HPDE6-E6E7 (cell line): ENCODE data around the gene ZNF609.
A peak's percentile ranks its signal among the peaks of the same experiment; 100 is the strongest.
"Not testable (repeated sequence)": the region's sequence is repeated elsewhere in the genome, so short reads cannot be mapped to it uniquely, and the experiment has no call there.

ENCODE experiments used
- DNase-seq: peaks from one replicate; pipeline ENCODE4 v3.0.0; 2011; ENCODE audit warnings: missing footprints; ENCODE audit errors: extremely low spot score

ZNF609 gene

DNA sequence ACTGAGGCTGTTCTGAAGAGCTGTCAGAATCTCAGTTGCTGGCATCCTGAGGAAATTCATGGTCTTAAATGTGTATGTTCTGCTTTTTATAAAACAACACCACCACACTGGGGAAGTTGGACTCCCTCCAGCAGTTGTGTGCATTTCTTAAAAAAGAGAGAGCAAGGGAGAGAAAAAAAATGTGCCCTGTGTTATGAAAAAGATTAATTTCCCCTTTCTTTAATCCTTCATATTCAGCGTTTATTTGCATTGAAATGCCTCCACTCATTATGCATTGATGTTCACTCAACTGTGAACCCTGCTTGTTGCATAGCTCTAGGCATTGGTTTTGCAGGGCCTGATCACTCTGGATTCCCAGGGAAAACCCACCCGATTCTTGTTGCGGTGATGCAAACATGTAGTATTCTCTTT, 4.4 kb upstream of the ZNF609 start:
- no peak for DNase-seq

GRCh38 chr15:64456634-64457108, 3.7 kb upstream of the ZNF609 start:
- no peak for DNase-seq

- no peak for DNase-seq
Observed at GRCh38 chr15:64459066-64459781, 1.2 kb upstream of the ZNF609 start.

DNA sequence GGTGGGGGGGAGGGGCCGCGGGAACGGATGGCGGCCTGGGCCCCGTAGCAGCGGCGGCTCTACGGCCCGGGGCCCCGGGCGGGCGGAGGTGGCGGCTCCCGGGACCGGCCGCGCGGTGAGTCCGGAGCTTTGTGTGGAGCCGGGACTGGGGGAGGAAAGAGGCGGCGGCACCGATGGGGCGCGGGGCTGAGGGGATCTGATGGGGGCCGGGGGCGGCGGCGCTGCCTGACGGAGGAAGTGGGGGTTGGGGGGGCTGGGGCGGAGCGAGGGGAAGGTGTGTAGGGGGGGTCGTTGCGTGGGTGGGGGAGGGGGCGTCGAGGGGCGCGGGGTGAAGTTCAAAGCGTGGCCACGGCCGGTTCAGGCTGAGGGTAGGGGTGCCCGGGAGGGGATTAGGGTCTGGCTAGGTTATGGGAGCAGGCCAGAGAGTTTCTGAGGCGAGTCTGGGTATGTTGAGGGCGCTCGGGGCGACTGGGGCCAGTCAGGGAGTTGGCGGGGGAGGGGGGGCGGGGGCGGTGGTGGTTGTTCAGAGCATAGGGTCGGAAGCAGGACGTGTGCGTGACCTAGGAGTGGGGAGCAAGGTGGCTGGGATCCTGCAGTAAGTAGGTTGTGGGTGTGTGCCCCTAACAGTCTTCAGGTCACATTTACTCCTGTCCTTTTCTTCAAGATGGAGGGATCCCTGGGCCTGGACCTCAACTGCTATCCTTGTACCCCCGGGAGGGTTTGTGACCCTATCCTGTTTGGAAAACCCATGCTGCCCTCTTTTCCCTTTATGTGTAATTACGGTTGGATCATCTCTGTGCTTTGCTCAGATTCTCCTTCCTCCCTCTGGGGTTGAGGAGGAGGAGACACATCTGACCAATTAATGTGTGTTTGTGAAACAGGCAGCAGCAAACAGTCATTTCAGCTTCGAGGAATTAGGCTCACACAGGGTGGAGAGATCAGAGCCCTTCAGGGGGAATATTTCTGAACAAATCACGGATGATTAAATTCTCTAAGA, 644 bp downstream of the ZNF609 start:
- peak; percentile 64 for DNase-seq

- peak; percentile 21 for DNase-seq
Observed at GRCh38 chr15:64461721-64462162, 1.4 kb downstream of the ZNF609 start.

- DNase-seq = no peak
Observed at GRCh38 chr15:64462492-64462891, 2.1 kb downstream of the ZNF609 start.

- DNase-seq = no peak
Observed at GRCh38 chr15:64464276-64465005, 4.1 kb downstream of the ZNF609 start.

DNA sequence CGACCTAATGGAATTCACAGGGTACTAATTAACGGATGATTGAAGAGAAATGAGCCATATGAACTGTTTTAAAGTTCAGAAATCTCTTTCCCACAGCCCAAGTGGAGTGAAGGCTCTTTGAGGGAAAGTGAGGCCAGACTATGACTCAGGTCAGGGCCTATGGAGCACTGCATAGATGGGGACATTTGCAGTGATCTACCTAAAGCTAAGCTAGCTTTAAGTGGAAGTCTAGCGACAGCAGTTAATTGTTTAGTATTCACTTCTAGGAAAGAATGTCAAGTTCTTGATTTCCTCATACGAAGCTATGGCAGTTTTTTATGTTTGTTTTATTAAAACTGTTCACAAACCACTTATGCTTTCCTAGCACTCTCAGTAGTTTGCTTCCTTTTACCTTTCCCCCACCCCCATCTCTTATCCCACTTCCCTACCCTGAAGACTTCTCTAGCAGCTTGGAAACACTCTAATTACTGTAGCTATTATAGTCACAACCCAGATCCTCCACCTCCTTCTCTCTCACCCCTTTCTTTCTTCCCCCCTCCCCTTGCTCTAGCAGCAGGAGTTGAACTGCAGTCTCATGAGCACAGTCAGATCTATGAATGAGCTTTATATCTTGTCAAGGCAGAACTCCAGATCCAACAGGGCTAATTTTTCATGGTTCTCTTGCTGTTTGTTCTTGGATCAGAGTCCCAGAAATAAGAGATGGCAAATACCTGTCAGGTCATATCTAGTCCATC, 6.2 kb downstream of the ZNF609 start:
- no peak for DNase-seq

DNA sequence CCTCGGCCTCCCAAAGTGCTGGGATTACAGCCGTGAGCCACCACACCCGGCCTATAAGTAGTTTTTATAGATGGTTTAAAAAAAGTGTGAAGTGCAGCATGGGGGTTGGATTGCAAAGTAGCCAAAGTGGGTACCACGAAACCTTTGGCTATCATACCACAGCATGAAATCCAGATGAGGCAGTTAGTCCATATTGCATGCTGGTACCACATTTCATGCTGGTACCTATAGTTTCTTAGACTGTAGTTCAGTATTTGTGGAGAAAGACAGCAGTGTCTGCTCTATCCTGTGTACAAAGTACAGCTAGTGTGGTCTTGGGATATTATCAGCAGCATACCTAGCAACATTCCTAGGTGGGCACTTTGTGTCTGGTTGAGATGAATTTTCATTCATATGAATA, 11.8 kb downstream of the ZNF609 start:
- no peak for DNase-seq

GRCh38 chr15:64474846-64475245, 14.5 kb downstream of the ZNF609 start:
- no peak for DNase-seq

DNA sequence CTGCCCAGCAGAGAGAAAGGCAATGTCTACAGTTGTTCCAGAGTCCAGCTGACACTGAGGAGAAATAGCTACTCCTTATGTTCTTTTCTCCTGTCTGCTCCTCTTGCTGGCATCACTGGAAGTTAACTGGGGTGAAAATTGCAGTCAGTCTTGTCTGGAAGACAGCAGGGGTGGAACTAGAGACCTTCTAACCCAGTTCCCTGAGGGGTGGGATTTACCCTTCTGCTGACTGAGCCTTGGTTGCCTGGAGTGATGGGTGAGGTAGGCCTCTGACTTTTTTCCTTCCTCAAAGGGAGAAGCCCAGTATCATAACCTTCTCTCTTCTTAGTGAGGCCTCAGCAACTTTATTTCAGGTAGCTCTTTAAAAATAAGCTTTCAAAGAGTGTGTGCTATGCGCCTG, 16.2 kb downstream of the ZNF609 start:
- no peak for DNase-seq

- no peak for DNase-seq
Observed at GRCh38 chr15:64478863-64479262, 18.5 kb downstream of the ZNF609 start.

DNA sequence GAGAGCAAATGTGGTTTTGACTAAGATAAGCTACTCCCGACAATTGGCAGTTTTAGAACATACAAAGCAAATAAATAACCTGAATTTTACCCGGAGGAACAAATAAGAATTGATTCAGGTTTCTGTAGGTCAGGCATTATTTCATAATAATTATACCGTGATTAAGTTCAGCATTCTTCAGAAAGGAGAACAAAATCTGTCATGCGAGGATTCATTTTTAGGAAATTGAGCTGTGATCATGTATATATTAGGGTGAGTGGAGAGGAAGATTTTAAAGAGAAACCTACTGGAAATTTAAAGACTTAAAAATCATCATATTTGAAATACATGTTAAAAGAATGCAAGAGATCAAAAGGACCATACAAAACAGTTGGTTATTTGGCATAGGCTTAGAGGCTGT, 20.5 kb downstream of the ZNF609 start:
- no peak for DNase-seq

DNA sequence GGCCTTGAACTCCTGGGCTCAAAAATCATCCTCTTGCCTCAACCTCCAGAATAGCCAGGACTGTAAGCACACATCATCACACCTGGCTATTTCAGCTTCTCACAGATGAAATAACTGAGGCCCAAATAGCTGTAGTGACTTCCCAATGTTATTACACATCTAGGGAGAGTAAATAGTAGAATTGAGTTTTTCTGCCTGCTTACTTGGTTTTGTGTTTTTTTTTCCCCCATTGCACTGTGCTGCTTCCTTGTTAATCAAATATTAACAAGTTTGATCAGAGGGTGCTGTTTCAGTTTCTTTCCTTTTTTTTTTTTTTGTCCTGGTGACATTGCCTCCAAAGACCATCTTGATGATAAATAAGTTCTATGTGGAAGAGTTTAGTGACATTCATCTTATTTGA, 23.4 kb downstream of the ZNF609 start:
- no peak for DNase-seq

GRCh38 chr15:64485796-64486195, 25.4 kb downstream of the ZNF609 start:
- DNase-seq = no peak

- no peak for DNase-seq
Observed at GRCh38 chr15:64490598-64491259, 30.4 kb downstream of the ZNF609 start.

DNA sequence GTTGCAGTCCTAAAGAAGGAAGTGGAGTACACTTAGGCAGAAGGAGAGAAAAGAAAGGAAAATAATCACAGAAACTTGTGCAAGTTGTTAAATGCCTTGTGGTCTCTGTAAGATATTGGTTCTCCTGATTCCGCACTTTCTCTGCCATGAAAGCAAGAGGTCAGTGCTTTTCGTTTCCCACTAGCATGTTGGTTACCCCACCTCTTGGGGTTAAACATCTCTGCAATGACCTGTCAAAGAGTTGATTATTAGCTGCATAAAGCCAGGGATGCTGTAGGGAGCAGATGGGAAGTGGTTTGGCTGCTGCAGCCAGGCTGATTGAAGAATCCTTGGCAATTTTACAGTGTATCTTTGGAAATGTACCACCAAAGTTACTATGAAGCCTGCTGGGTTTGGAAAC, 33.3 kb downstream of the ZNF609 start:
- DNase-seq = no peak

- not testable (repeated sequence) for DNase-seq
Observed at GRCh38 chr15:64495968-64496367, 35.6 kb downstream of the ZNF609 start.

DNA sequence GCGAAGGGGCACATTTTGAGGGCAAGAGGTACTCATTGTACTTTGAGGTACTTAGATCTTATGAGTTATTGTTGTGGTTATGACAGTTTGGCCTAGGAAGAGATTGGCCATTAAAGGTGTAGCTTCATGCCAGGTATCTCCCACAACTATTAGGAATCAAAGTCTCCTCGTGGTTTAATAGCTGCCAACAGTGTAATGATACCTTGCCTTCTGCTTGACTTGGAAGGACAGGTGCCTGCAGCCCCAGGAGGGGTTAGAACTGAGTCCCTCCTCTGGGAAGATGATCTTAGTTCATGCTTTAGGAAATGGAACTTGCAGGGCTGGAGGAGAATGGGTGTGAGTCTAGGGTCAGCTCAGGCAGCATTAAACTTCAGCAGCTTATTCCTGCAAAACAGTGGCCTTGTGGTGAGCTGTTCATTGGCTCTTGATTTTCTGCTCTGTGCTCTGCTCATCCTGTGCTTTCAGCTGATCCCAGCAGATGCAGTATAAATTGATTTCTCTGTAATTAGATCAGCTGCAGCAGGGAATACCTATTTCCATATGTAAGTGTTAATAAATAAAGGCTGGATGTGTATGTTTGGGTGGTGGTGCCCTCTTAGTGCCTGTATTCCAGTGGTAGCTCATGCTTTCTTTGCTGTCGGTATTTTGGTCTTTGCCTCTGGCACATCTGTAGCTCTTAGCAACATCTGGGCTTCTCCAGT, 40.5 kb downstream of the ZNF609 start:
- DNase-seq = no peak

DNA sequence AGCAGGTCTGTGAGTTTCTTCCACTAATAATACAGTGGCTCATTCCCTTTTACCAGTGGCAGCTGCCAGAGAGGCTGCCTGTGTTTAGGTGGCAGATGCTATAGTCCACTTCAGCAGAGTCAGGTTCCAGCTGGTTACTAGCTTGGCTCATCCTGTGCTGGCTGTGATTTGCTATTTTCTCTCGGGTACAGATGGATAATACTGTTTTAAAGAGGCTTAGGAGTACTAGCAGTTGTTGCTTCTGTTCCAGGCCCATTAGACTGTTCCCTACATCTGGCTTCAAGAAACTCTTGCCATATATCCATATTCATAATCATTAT, 41.0 kb downstream of the ZNF609 start:
- DNase-seq = no peak
